Ovary (tissue), 1 donor: ENCODE measurements around the gene AFF2.

Experiments used
- EP300 ChIP-seq: sonication (generic); formaldehyde crosslinking; IDR thresholded peaks from one replicate; pipeline ENCODE4 v1.6.1; 2017; ENCODE audit warnings: antibody characterized with exemption
- POLR2A ChIP-seq: fragments of 450-650 bp; IDR thresholded peaks from one replicate; pipeline ENCODE4 v1.6.1; 2017; ENCODE audit warnings: antibody characterized with exemption, mild to moderate bottlenecking, moderate library complexity

GRCh38 chrX:148588649-148589310 is 88.4 kb downstream of the AFF2 start:
- TF ChIP-seq POLR2A (no peak), EP300 (no peak)
